ENCODE measurements around the gene TMEM108.

Gene TMEM108

DNA sequence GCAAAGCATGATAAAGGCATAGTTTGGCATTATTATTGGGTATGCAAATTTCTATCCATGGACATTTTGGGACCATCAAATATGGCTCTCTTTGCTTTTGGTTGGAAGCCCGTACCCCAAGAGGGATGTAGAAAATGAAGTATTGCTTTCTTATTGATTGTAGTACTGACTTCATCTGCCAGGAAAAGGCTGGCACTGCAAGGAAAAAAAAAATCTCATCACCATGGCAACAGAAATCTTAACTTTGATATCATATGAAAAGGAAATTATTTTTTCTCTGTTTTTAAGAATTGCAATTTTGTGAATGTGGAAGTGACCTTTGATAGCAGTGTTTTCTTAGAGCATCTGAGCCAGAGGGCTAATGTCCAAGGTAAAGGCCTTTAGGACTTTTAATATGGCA, 151.7 kb downstream of the TMEM108 start:
- H3K9me3 Mint-ChIP-seq, result no peaks in the 10 kb centered on the region
- H3K4me3 Mint-ChIP-seq, result no peak overlapping the region
- H3K27ac Mint-ChIP-seq, result no peak overlapping the region
- H3K4me1 Mint-ChIP-seq, result peaks cover 5% of the 10 kb centered on the region
- H3K36me3 Mint-ChIP-seq (ENCODE audit: low read depth), result no peaks in the 10 kb centered on the region
- H3K27me3 Mint-ChIP-seq (ENCODE audit: low read depth), result peaks cover 3% of the 10 kb centered on the region
- TF ChIP-seq CTCF (IDR thresholded peaks at IDR 0.05; ENCODE audit: unreplicated experiment in 3 of 3), result no peak

DNA sequence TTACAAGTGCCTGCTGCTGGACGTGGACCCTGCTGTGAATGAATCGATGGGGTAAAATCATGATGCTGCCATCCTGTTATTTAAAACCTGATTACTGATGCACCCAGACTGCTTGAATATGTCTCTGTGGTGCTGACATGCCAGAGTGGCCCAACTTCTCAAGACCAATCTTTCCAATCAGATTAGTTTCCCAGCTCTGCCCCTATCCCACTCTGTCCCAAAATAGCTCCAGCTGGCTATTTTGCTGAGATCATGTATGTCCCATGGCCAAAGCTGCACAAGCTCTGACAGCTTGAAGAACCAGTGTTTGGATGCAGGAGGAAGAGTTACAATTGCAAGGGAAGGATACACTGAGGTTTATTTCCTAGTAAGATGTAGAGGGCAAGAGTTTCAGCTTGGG, 153.6 kb downstream of the TMEM108 start:
- H3K9me3 Mint-ChIP-seq, result no peaks in the 10 kb centered on the region
- TF ChIP-seq CTCF (IDR thresholded peaks at IDR 0.05; ENCODE audit: unreplicated experiment in 3 of 3), result no peak
- H3K27me3 Mint-ChIP-seq (ENCODE audit: low read depth), result peaks cover 3% of the 10 kb centered on the region
- H3K27ac Mint-ChIP-seq, result no peak overlapping the region
- H3K4me3 Mint-ChIP-seq, result no peak overlapping the region
- H3K4me1 Mint-ChIP-seq, result peaks cover 5% of the 10 kb centered on the region
- no peaks in the 10 kb centered on the region for H3K36me3 Mint-ChIP-seq (ENCODE audit: low read depth)

DNA sequence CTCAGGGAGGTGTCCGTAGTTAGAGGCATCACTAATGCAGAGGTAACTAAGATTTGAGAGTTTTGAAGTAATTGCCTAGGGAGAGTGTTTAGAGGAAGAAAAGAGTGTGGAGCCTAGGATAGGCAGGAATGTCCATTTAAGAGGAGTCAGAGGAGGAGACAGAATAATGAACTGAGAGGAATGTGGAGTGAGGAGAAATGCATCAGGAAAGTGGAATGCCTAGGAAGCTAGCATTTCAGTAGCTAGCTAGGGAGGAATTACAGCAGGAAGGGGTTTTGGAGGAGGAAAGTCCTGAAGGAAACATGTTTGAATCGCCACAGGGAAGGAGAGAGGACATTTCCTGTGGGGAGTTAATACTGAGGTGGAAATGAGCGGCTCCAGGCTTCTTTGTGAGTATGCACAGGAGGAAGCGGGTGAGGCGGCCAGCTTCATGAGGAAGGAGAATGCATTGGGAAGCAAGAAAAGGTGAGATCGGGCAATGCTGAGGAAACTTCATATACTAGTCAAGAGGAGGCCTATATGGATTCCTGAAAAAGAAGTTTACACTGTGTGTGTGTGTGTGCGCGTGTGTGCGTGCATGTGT, 154.3 kb downstream of the TMEM108 start:
- peaks cover 3% of the 10 kb centered on the region for H3K27me3 Mint-ChIP-seq (ENCODE audit: low read depth)
- no peak overlapping the region for H3K4me3 Mint-ChIP-seq
- H3K4me1 Mint-ChIP-seq, result peaks cover 5% of the 10 kb centered on the region
- H3K9me3 Mint-ChIP-seq, result peaks cover 3% of the 10 kb centered on the region
- TF ChIP-seq CTCF (IDR thresholded peaks at IDR 0.05; ENCODE audit: unreplicated experiment in 3 of 3), result no peak
- H3K27ac Mint-ChIP-seq, result no peak overlapping the region
- H3K36me3 Mint-ChIP-seq (ENCODE audit: low read depth), result no peaks in the 10 kb centered on the region

GRCh38 chr3:133192967-133193366, 154.8 kb downstream of the TMEM108 start:
- Mint-ChIP-seq H3K9me3 (peaks cover 6% of the 10 kb centered on the region), H3K36me3 (ENCODE audit: low read depth) (no peaks in the 10 kb centered on the region), H3K27ac (no peak overlapping the region), H3K4me3 (no peak overlapping the region), H3K27me3 (ENCODE audit: low read depth) (peaks cover 3% of the 10 kb centered on the region), H3K4me1 (peaks cover 5% of the 10 kb centered on the region)
- no peak for TF ChIP-seq CTCF (IDR thresholded peaks at IDR 0.05; ENCODE audit: unreplicated experiment in 3 of 3)

- Mint-ChIP-seq H3K4me1 (peaks cover 5% of the 10 kb centered on the region), H3K36me3 (ENCODE audit: low read depth) (no peaks in the 10 kb centered on the region), H3K27me3 (ENCODE audit: low read depth) (peaks cover 3% of the 10 kb centered on the region), H3K27ac (no peak overlapping the region), H3K9me3 (peaks cover 19% of the 10 kb centered on the region), H3K4me3 (no peak overlapping the region)
- TF ChIP-seq CTCF (IDR thresholded peaks at IDR 0.05; ENCODE audit: unreplicated experiment in 3 of 3), result no peak
These were observed 158.3 kb downstream of the TMEM108 start for GRCh38 chr3:133196527-133196926.

GRCh38 chr3:133197619-133198018, 159.4 kb downstream of the TMEM108 start:
- Mint-ChIP-seq H3K27me3 (ENCODE audit: low read depth) (no peaks in the 10 kb centered on the region), H3K36me3 (ENCODE audit: low read depth) (no peaks in the 10 kb centered on the region), H3K27ac (no peak overlapping the region), H3K4me3 (no peak overlapping the region), H3K9me3 (peaks cover 29% of the 10 kb centered on the region), H3K4me1 (peaks cover 2% of the 10 kb centered on the region)
- TF ChIP-seq CTCF (IDR thresholded peaks at IDR 0.05; ENCODE audit: unreplicated experiment in 3 of 3), result no peak
